Measurements from ENCODE around the gene FAF1.
A peak's percentile ranks its signal among the peaks of the same experiment; 100 is the strongest.

- TF ChIP-seq POLR2AphosphoS5 (IDR thresholded peaks at IDR 0.05; ENCODE audit: low read depth, low read length) = no peak
- TF ChIP-seq JUND (IDR thresholded peaks at IDR 0.05) = no peak
- TF ChIP-seq SMC3 (IDR thresholded peaks at IDR 0.05; ENCODE audit: low read depth, low read length) = no peak
- TF ChIP-seq IRF3 (IDR thresholded peaks at IDR 0.05; ENCODE audit: low read depth, low read length) = no peak
- peak; percentile 89 for TF ChIP-seq MAX (IDR thresholded peaks at IDR 0.05; ENCODE audit: low read depth)
- TF ChIP-seq CTCF (IDR thresholded peaks at IDR 0.05) = no peak; the same call in 1 of the 2 replicates
- no peak for TF ChIP-seq EP300 (IDR thresholded peaks at IDR 0.05; ENCODE audit: borderline replicate concordance in 1 of 2, low read depth in 1 of 2, low read length in 1 of 2)
- TF ChIP-seq RXRA (IDR thresholded peaks at IDR 0.05; ENCODE audit: borderline replicate concordance, low read depth) = no peak
- no peak for TF ChIP-seq GABPA (IDR thresholded peaks at IDR 0.05; ENCODE audit: low read depth)
- TF ChIP-seq CHD2 (IDR thresholded peaks at IDR 0.05; ENCODE audit: low read length, partially characterized antibody) = no peak
- TF ChIP-seq NRF1 (IDR thresholded peaks at IDR 0.05; ENCODE audit: low read depth, low read length) = no peak
- TF ChIP-seq RFX5 (IDR thresholded peaks at IDR 0.05; ENCODE audit: low read length) = no peak
- TF ChIP-seq ELF1 (IDR thresholded peaks at IDR 0.05) = no peak
- no peak for TF ChIP-seq TEAD4 (IDR thresholded peaks at IDR 0.05; ENCODE audit: borderline replicate concordance, insufficient read depth)
Measured at GRCh38 chr1:50967416-50968157, 7.5 kb upstream of the FAF1 start.
